Forelimb muscle (tissue), 1 donor: ENCODE measurements around the gene MYOG. TPM values are rescaled to one million over a fixed set of nuclear protein-coding genes. Genes with fewer than 3 reads are reported as not detected.

Source experiments
- DNase-seq: peaks from one replicate; pipeline ENCODE4 v3.0.0-alpha.2; 2013; ENCODE audit warnings: low read depth
- polyA plus RNA-seq: library from polyadenylated mRNA; unstranded; fragments of 120-200 nt; gene quantifications from one replicate; pipeline ENCODE4 v1.2.1, GENCODE V29; 2013; ENCODE audit not compliant: insufficient read length

The MYOG gene
- 442 TPM for polyA plus RNA-seq

DNA sequence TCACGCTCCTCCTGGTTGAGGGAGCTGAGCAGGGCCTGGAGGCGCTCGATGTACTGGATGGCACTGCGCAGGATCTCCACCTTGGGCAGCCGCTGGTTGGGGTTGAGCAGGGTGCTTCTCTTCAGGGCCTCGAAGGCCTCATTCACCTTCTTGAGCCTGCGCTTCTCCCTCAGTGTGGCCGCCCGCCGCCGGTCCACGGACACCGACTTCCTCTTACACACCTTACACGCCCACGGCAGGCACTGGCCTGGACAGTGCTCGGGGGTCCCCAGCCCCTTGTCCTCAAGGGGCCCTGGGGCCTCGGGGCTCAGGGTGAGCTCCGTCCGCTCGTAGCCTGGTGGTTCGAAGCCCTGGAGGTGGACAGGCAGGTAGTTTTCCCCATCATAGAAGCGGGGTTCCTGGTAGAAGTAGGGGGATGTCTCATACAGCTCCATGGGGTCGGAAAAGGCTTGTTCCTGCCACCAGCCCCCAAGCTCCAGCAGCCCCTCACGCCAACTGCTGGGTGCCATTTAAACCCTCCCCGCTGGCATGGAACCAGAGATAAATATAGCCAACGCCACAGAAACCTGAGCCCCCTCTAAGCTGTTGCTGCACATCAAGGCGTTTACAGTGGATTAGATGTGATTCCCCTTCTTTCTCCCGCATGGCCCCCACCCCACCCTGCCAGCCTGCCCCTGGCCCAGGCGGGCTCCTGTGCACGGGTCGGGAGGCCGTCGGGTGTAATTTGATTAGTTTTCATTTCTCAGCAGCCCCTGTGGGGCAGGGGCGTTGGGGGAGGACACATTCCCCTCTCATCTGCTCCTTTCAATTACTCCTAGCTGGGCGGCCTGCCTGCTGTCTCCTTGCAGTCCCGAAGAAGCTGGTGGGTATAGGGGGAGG lies at the start of gene MYOG:
TSS of gene MYOG (minus strand) at position 485 of the 879 bp plus-strand sequence. CDS start at position 434, 51 bp downstream.
- DNase-seq: no peak

DNA sequence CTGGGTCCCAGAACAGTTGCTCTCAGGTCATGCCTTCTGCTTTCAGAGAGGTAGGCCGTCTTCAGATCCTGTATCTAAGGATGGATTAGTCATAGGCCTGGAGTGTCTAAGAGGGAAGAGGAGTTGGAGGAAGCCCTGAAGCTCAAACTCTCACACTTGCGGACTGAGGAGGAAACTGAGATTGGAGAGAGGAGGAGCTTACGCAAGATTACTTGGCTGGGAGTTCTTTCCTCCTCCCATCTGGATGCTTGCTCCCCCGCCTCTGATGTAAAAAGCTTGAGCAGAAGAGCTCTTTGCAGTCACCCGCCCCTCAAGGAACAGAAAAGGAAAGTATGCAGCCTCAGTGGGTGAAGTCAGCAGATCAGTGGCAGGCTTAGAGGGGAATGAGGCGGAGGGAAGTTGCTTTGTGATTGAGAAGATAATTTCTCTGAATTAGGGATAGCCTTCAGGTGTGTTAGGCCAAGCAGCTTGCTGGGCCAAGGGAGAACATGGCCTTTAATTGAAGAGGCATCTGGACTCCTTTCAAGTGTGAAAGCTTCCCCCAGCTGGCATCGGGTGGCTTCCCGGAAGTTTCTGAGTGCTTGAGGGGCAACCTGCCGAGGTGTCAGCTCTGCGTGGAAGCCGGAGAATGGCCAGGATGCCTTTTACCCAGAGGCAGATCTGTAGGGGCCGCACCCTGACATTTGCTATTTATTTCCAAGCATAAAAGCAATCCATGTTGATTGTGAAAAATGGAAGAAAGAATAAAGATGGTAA lies 48.3 kb upstream of the MYOG start:
- no peak for DNase-seq

DNA sequence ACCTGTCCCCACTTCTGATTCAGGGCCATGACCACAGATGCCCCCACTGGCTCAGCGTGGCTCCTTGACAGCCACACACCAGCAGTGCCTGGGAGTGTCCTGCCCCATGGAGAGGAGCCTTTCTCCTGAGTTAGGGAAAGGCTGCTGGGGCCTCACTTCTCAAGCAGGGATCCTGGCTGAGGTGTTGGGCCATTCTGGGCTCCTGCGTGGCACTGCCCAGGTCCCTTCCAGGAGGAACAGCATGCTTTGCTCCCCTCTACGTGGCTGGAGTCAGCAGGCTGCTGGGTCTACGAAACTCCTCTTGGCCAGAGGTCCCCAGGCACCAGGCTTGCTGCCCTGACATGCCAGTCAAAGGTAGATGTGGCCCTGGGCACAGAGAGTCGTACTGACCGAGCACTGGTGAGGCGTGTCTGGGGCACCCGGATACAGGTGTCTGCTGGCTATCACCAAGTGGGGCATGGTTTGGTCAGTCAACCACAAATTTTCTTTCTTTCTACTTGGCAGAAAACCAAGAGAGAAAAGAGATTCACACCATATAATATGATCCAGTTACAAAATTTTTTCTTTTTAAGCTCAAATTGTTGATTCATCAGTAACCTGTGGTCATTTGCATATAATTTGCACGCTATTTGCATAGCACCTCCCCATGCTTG lies 45.9 kb upstream of the MYOG start:
- no peak for DNase-seq

DNA sequence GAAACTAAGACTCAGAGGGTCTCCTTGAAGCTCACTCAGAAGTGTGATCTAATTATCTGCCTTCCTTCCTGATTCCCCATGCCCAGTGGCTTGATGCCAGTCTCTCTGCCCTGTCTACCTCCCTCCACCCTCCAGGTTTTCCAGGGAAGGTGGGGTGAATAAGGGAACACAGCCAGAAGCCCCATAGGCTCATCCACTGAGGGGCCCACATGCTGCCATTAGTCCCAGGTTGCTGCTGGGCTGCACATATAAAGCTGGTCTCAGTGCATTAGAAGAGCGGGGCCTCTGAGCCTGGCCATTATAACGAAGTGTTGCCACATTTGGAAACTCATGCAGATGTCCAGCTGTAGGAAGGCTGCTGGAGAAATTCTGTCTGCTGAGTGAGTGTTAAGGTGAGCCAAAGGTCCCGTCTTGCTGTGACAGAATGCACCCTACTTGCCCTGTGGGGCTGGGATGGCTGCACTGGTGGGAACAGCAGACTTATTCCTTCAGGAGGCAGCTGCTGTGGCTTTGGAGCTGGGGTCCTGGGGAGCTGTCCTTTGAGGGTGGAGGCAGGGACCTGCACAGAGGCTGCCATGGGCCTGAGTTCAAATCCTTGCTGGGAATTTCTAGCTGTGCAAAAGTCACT lies 44.7 kb upstream of the MYOG start:
- DNase-seq: no peak

DNA sequence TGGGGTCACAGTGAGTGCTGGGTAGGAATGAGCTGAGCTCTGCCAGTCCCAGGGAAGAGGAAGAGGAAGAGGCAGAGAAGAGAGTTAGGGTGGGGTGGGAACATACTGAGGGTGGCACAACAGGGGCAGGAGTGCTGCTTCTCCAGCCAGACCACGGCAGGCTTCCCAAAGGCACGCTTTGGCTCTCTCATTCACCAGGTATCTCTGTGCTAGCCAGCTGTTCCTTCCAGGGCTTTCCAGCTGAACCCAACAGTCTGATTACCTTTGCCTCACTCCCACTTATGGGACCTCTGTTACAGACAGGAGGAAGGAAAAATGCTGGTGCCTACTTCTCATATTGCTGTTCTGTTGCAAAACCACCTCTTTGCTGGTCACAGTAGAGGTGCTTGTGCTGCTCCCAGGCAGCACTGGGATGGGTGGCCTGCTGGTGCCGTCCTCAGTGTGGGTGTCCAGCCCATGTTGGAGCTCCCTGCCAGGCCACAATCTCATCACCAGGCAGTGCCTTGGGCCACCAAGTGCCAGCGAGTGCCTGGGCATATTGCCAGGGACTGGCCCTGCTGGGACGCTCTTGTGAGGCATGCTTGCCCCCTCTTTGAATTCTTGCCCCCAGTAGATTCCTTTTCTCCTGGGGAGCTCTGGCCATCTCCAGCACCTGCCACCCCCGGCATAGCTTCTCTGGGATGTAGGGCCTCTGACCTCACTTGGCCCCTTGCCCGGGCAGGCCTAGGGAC lies 43.9 kb upstream of the MYOG start:
- no peak for DNase-seq

DNA sequence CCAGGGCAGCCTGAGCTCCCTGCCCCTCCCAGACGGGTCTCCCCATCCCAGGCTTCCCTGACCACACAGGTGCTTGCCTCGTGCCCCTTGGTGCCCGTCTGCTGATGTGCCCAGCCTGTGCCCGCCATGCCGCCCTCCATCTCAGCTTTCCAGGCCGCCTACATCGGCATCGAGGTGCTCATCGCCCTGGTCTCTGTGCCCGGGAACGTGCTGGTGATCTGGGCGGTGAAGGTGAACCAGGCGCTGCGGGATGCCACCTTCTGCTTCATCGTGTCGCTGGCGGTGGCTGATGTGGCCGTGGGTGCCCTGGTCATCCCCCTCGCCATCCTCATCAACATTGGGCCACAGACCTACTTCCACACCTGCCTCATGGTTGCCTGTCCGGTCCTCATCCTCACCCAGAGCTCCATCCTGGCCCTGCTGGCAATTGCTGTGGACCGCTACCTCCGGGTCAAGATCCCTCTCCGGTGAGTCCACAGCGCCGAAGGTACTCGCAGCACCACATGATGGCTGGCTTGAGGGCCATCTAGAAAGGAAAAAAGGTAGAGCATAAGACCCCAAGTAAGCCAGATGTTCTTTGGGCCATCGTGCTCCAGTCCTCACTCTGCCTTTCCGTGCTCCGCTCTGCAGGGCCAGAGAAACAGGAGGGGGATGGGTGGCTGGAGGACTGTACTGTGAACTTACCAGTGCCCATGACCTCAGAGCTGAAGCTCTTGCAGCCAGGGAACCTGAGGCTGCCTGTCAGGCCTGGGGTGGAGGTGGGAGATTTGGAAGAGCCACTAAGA lies 43.1 kb upstream of the MYOG start:
- no peak for DNase-seq

DNA sequence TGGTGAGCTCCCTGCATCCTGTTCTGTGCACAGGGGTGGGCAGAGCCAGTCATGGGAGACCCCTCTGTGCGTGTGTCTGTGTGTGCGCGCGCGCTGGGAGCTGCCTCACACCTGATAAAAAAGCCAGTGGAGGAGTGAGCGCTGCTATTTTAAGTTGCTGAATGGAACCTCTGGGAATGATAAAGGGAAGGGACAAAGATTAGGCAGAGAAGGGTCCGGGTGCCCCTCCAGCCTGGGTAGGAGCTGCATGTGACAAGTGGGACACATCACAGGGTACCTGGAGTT lies 42.6 kb upstream of the MYOG start:
- DNase-seq: no peak

DNA sequence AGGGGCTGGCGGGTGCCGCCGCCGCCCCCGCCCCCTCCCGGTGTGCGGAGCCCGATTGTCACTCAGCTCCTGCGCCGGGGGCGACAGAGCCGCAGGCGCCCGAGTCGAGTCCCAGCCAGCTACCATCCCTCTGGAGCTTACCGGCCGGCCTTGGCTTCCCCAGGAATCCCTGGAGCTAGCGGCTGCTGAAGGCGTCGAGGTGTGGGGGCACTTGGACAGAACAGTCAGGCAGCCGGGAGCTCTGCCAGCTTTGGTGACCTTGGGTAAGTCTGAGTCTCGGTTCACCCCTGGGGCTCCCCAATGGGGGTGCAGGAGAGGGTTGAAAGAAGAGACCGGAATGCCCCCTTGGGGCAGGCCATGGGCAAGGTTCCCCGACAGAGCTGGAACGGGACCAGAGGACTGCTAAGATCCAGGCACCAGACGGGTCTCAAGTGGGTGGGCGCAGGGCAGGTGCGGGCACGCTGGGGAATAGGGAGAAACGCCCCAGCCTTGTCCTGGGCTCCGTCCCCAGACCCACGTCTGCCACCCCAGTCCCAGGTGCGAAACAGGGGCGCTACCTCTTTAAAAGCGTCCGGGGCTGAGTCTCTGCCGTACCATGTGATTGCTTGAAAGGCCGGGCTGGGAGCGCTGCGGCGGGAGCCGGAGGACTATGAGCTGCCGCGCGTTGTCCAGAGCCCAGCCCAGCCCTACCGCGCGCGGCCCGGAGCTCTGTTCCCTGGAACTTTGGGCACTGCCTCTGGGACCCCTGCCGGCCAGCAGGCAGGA lies 42.0 kb upstream of the MYOG start, which contains the start of gene ADORA1:
TSS of gene ADORA1 (plus strand) at position 61 of the 765 bp plus-strand sequence. CDS start 1,116 bp downstream, outside the sequence.
- no peak for DNase-seq

DNA sequence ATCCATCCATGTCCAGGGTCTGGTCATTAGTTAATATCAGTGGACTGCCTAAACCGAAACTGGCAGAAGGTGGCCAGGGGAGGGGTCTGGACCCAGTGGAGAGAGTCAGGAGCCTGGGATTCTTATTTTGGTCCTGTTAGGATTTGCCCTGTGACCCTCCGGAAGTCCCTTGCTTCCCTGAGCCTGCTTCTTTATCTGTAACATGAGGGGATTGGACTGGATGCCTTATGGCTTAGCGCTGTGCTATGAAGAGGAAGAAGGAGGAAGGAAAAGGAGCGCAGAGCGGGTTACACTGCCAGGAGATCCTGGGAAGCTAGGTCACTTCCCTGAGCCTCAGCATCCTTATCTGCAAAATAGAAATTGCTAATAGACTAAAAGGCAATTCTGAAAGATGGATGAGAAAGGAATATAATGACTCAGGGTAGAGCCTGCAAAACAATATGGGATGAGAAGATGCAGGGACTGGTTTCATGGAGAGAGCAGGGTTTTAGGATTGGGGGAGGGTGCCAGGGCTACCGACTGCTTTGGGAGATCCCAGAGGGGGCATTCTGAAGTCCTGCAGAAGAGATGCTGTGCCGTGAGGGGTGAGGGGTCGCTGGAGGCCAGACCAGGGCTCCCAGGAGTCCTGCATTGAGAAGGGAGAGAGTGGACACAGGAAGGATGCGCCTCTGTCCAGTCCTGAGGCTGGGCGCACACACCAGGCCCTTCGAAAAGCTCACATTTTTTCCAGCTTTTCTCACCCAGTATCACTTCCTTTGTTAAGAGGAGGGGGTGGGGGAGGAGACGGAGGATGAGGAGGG lies 41.3 kb upstream of the MYOG start:
- no peak for DNase-seq

DNA sequence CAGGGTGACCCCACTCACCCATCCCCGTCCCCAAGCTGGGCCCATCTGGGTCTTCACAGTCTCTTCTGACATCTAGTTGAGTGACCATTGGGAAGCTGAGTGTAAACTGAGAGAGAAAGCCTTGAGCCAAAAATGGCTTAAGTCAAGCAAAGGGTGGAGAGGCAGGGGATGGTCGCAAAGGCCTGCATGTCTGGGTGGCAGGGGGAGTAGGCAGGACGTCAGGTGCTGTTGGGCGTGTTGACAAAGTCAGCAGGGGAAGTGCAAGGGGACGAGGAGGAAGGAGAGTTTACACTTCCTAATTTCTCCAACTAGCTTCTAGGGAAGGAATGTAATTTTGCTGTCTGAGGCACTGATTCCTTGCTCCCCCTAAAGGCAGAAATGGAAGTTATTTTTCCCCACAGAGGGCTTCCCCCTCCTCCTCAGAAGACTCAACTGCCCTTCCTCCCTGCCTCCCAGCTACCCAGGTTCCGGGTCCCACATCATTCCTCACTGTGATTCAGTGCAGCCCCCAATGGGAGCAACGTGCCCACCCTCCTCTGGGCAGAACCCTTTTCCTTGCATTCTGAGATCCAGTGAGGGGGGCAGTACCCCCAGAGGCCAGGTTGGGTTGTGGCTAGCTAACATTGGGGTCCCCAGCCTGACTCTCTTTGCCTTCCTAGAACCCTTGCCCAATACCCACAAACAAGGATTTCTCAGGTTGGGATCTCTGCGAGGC lies 40.5 kb upstream of the MYOG start:
- no peak for DNase-seq

DNA sequence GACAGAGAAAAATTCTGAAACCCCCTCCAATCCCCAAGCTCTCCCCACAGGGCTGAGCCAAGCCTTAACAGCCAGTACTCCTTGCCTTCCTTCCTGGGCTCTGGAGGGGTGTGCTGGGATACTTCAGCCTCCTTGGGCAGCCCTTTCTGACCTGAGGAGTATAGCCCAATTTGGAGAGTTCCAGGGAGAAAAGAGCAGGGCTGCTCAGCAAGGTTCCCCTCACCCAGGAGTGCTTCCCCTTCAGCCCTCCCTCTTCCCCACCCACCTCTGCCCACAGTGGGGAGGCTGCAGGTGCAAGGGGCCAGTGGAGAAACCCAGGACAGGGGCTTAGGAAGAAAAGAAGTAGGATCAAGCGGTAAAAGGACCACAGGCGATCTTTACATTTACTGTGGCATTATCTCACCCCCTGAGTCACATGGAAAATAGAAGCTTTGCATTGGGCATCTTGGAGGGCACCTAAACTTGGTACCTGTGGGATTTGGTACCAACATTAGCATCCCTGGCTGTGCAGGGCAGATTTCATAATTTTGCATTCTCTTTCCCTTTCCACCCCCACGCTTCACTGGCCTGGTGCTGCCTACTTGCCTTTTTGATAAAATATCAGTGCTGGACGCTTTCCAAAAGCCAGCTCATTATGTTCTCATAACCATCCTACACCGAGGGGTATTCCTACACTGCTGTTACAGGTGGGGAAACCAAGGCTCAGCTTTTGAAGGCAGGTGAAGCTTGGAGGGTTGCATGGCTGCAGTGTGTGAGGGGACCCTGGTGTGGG lies 38.9 kb upstream of the MYOG start:
- no peak for DNase-seq

DNA sequence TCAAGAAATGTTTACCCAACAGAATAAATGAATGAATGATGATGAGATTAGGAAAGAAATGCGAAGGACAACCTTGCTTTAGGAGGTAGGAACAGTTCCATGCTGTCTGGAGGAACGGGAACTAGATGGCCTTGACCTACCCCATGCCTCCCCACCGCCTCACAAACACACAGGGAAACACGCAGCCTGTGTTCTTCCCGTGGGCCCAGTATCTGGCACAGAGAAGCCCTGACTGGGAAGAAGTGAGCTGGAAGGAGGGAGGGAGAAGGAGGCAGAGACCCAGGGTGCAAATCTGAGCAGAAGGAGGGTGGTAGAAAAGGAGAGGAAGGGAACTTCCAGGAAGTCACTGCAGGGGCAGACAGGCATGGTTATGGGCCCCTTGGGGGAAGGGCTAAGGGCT lies 38.2 kb upstream of the MYOG start:
- no peak for DNase-seq

DNA sequence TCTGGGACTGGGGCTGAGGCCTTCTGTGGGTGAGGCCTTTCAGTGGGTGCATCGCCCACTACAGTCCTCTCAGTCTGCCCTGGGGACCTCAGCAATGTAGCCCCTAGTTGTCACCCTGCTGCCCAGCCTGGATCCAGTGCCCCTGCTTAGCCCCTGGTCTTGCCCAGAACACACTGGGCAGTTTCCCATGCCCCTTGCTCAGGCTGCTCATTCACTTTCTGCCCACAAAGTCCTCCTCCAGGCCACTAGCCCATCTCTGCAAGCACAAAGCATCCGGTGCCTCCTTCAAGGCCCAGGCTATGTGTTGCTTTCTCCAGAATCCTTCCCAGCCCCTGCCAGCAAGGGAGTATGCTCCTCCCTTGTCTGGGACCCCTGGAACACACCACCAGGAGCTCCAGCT lies 36.3 kb upstream of the MYOG start:
- no peak for DNase-seq

DNA sequence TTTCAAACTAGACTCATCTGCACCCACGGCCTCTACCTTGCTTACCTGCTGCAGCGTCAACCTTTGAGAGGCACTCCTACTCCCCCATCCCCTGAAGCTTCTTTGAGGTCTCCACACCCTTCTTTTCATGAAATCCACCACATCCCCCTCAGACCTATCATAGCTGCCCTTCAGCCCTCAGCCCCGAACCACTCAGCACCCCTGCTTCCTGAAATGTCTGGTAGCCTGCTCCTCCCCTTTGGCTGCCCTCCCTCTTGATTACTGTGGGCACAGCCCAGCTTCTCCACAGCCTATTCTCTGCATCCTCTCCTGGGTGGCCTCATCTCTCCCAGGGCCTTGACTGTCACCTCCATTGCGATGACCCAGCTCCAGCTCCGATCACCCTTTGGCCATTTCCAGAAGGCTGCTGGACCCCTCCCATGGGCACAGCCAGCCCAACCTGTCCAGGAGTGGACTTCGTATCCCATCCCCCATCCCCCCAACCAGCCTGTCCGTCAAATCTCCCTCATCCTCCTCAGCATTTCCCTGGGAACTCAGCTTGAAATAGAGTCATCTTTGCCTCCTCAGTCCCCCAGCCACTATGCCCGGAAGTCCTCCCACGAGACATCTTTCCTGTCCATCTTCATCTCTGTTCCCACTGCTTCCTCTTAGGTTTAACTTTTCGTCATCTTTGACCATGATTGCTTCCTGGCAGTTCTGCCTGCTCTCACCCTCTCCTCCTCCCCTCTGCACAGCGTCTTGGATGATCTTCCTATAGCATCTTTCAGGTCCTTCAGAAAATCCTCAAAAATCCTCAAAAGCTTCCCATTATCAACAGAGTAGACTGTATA lies 35.6 kb upstream of the MYOG start:
- DNase-seq: no peak

DNA sequence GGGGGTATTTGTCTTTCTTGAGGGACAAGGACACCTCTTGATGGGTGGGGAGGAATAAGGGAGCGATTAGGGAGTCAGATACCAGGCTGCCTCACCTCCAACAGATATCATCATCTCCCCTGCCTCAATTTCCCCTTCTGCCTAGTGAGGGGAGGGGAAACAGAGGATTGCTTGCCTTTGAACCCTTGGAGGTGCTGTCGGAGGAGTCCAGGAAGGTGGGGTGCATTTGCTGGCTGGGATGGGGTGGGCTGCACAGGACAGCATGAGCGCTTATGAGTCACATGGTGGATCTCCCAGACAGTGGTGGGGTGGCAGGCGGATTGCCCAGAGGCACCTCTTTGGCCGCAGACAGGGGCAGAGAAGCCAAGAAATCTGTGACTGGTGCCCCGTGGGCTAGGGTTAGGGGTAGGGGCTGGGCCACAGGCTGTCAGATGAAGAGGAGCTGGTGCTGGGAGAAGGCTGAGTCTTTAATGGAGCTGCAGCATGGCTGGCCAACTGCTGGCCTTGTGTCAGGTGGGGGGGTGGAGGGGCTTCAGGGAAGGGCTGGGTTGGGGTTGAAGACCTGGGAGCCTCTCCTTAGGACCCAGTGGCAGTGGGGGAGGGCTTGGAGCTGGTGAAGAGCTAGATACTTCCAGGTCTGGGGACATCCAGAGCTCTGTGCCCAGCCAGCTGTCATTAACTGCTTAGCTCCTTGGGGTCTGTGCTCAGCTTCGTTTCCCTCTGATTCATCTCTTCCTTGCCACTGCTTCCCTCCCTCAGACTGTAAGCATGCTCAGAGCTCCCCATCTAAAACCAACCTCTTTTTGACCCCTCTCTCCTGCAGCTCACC lies 34.7 kb upstream of the MYOG start:
- DNase-seq: no peak
